Vagina (tissue), 2 donors: ENCODE measurements around the gene PRKAA2.
"Not testable (repeated sequence)": the region's sequence is repeated elsewhere in the genome, so short reads cannot be mapped to it uniquely, and the experiment has no call there.

Experiments
- POLR2AphosphoS5 ChIP-seq, 2 donors: sonication (generic); formaldehyde crosslinking; IDR thresholded peaks; one replicate each; pipeline ENCODE4 v1.9.0; 2017; ENCODE audit warnings: antibody characterized with exemption in 2 of 2, mild to moderate bottlenecking in 2 of 2, low read depth in 1 of 2; ENCODE audit not compliant: insufficient read depth in 1 of 2
- TF ChIP-seq, protein P1 (sequence below), 3 experiments: fragments of 450-650 bp in 2 of 3; fragments of 200-600 bp in 1 of 3; sonication (generic) in 1 of 3; IDR thresholded peaks; one replicate each; pipeline ENCODE4 v1.5.1; 2017 to 2019; ENCODE audit warnings: antibody characterized with exemption in 3 of 3, mild to moderate bottlenecking in 2 of 3, moderate library complexity in 2 of 3

GRCh38 chr1:56610097-56610496 is 35.0 kb upstream of the PRKAA2 start:
- TF ChIP-seq, protein P1, sequence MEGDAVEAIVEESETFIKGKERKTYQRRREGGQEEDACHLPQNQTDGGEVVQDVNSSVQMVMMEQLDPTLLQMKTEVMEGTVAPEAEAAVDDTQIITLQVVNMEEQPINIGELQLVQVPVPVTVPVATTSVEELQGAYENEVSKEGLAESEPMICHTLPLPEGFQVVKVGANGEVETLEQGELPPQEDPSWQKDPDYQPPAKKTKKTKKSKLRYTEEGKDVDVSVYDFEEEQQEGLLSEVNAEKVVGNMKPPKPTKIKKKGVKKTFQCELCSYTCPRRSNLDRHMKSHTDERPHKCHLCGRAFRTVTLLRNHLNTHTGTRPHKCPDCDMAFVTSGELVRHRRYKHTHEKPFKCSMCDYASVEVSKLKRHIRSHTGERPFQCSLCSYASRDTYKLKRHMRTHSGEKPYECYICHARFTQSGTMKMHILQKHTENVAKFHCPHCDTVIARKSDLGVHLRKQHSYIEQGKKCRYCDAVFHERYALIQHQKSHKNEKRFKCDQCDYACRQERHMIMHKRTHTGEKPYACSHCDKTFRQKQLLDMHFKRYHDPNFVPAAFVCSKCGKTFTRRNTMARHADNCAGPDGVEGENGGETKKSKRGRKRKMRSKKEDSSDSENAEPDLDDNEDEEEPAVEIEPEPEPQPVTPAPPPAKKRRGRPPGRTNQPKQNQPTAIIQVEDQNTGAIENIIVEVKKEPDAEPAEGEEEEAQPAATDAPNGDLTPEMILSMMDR (IDR thresholded peaks at IDR 0.05) = not testable (repeated sequence)
- TF ChIP-seq POLR2AphosphoS5 (IDR thresholded peaks at IDR 0.05; ENCODE audit: insufficient read depth in 1 of 2, low read depth in 1 of 2) = not testable (repeated sequence)
